Aorta (tissue), 5 donors: ENCODE results near the gene TMEM131L. TPM values are rescaled to one million over a fixed set of nuclear protein-coding genes. Genes with fewer than 3 reads are reported as not detected.
"Not testable (repeated sequence)": the region's sequence is repeated elsewhere in the genome, so short reads cannot be mapped to it uniquely, and the experiment has no call there.

ENCODE experiments used
- ATAC-seq: fragments of 200-7000 bp; cut with Tn5 transposase; one replicate; pipeline ENCODE4 v1.9.1; 2022; ENCODE audit warnings: moderate library complexity; ENCODE audit not compliant: low FRiP score
- DNase-seq, 2 donors: peaks; one replicate each; pipeline ENCODE4 v3.0.0-alpha.2; 2020
- H3K27ac ChIP-seq, 2 donors: one replicate each; pipeline ENCODE4 v1.5.1; 2013; ENCODE audit warnings: low read length in 2 of 2, mild to moderate bottlenecking in 2 of 2, moderate library complexity in 2 of 2, control low read depth in 1 of 2, inconsistent platforms in 1 of 2, low read depth in 1 of 2
- H3K27me3 ChIP-seq, 2 donors: one replicate each; pipeline ENCODE4 v1.6.1; 2013; ENCODE audit warnings: control low read depth in 1 of 2, low read length in 1 of 2, mild to moderate bottlenecking in 1 of 2, moderate library complexity in 1 of 2; ENCODE audit not compliant: insufficient read depth in 2 of 2, control insufficient read depth in 1 of 2
- H3K36me3 ChIP-seq, 2 donors: one replicate each; pipeline ENCODE4 v1.6.1; 2013; ENCODE audit warnings: control low read depth in 1 of 2, low read length in 1 of 2, mild to moderate bottlenecking in 1 of 2; ENCODE audit not compliant: insufficient read depth in 2 of 2, control insufficient read depth in 1 of 2
- H3K4me1 ChIP-seq, 2 donors: one replicate each; pipeline ENCODE4 v1.6.1; 2013; ENCODE audit warnings: low read length in 2 of 2, control low read depth in 1 of 2, mild to moderate bottlenecking in 1 of 2, moderate library complexity in 1 of 2; ENCODE audit not compliant: insufficient read depth in 2 of 2, control insufficient read depth in 1 of 2
- H3K4me3 ChIP-seq, 2 donors: one replicate each; pipeline ENCODE4 v1.5.1; 2013; ENCODE audit warnings: low read length in 2 of 2, control low read depth in 1 of 2, mild to moderate bottlenecking in 1 of 2
- H3K9me3 ChIP-seq: one replicate; pipeline ENCODE4 v1.6.1; 2013; ENCODE audit warnings: mild to moderate bottlenecking, low read length; ENCODE audit not compliant: control insufficient read depth
- WGBS, 2 donors: extraction: QIAGEN DNeasy Blood & Tissue Kit; methylation state at CpG; one replicate each; pipeline ENCODE4 v1.1.7; 2013; 5-methylcytosine and 5-hydroxymethylcytosine counted together
- intact Hi-C, 2 donors: fragments of 100-400 bp; cut with DNase I; formaldehyde crosslinking; loops; one replicate each; pipeline versions ENCODE4 v1.14.2 to v1.15.0; 2022
- long read RNA-seq, 2 donors: library from polyadenylated mRNA; unstranded; transcript quantifications; one replicate each; pipeline ENCODE4 v2.0.0, GENCODE V29; 2020 to 2021
- polyA plus RNA-seq, 2 donors: library from polyadenylated mRNA; stranded (reverse); fragments of 200-250 nt; gene quantifications; one replicate each; pipeline ENCODE4 v1.2.3, GENCODE V29; 2013
- total RNA-seq, 2 donors: library from RNA; stranded (reverse); fragmentation: NEBNext Ultra II Directional; extraction: Animal tissue kit (Norgen Biotek cat#: 25700); gene quantifications; one replicate each; pipeline ENCODE4 v1.2.1, GENCODE V29; 2021
- donor health status: healthy with polysubstance abuse.
- donor health status: Bipolar disorder and iron deficiency.
- donor health status: DM: no; HTN: no; CAD: no.
- donor health status: DM: no; HTN: no; CAD: no.
- donor health status: DM: yes; HTN: yes; CAD: no.

TMEM131L gene
- 10 to 100 TPM; 20.1 to 22.5 TPM for total RNA-seq
- polyA plus RNA-seq = 10 to 100 TPM in 1 of 2 donors, 1 to 10 TPM in 1; 2.0 to 14.8 TPM
- long read RNA-seq, donor 1, partial matches to known transcripts = 15 of 26 reads
- long read RNA-seq, donor 1, other reads (novel, unspliced or antisense) = 11 of 26 reads
- long read RNA-seq, donor 2, full-length matches to known transcripts = 1 of 22 reads
- long read RNA-seq, donor 2, partial matches to known transcripts = 3 of 22 reads
- long read RNA-seq, donor 2, other reads (novel, unspliced or antisense) = 18 of 22 reads

DNA sequence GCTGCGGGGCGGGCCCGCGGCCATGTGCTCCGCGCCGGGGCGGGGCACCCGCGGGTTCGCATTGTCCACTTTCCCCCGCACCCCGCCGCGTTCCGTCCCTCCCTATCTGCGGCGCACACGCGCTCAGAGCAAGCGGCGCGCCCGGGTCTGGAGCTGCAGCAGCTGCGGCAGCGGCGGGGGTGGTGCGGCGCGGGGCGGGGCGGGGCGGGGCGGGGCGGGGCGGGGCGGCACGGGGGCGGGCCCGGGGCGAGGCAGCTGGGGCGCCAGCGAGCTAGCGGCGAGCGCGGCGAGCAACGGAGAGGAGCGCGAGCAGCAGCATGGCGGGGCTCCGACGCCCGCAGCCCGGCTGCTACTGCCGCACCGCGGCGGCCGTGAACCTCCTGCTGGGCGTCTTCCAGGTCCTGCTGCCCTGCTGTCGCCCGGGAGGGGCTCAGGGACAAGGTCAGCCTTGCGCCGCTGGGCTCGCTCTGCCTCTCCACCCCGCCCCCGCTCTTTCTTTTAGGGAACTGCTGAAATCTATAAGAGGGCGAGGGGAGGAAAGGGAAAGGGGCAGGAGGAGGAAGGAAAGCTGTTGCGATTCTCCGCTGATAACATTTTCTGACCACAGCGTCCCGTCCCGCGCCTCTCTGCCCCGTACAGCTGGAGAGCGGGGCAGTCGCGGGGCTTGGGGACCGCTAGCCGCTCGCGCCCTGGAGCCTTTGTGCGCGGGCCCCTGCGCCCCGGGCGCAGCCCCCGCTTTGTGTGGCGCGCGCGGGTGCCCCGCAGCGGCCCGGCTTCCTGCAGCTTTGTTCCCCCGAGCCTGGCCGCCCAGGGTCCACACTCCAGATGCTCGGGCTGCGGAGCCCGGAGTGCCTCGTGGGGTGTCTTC, at the start of gene TMEM131L:
TMEM131L (plus strand) TSS at position 280 of the 868 bp plus-strand sequence; CDS start at position 318, 38 bp downstream.
- H3K4me1 ChIP-seq = no peaks in the 10 kb centered on the region
- peak within 1 kb of the TSS; percentile 78 to 86 for H3K4me3 ChIP-seq
- no peaks in the 10 kb centered on the region for H3K36me3 ChIP-seq
- DNase-seq = peak; percentile 74 to 89
- peak within 1 kb of the TSS in 1 of 2 donors; percentile 55 for H3K27ac ChIP-seq
- ATAC-seq = peak; percentile 91
- intact Hi-C loops = loop anchor here (2.0 to 10.0 kb wide), 6 partner anchors 86 to 124 kb away; partner anchors contain the start of gene MND1 (in 2 of the 2)
- H3K9me3 ChIP-seq = no peaks in the 10 kb centered on the region
- no peaks in the 10 kb centered on the region for H3K27me3 ChIP-seq
- 0% methylated on average over 60 to 103 of the region's 103 CpGs for WGBS, 2 donors

- H3K9me3 ChIP-seq, DNase-seq: not testable (repeated sequence)
- WGBS, 2 donors = 88 to 90% methylated on average over 8 of the region's 8 CpGs
Measured at GRCh38 chr4:153416456-153416855, 49.7 kb upstream of the TMEM131L start.

GRCh38 chr4:153418121-153418520, 48.0 kb upstream of the TMEM131L start:
- no peak overlapping the region for H3K27ac ChIP-seq
- H3K36me3 ChIP-seq = no peaks in the 10 kb centered on the region
- no peaks in the 10 kb centered on the region for H3K27me3 ChIP-seq
- DNase-seq = no peak
- intact Hi-C loops = no loop called here
- no peak for ATAC-seq
- no peaks in the 10 kb centered on the region for H3K9me3 ChIP-seq
- H3K4me1 ChIP-seq = no peaks in the 10 kb centered on the region
- 94 to 95% methylated on average over 7 of the region's 7 CpGs for WGBS, 2 donors
- H3K4me3 ChIP-seq = no peak overlapping the region

More at GRCh38 chr4:153416456-153416855, 49.7 kb upstream of the TMEM131L start:
- H3K4me1 ChIP-seq, intact Hi-C loops, ATAC-seq, H3K27me3 ChIP-seq, H3K36me3 ChIP-seq, H3K27ac ChIP-seq, H3K4me3 ChIP-seq: not testable (repeated sequence)

- intact Hi-C loops = no loop called here
- no peak for DNase-seq
- no peak for ATAC-seq
- WGBS, 2 donors = 55 to 58% methylated on average over 3 of the region's 3 CpGs
- Histone ChIP-seq H3K9me3 (no peaks in the 10 kb centered on the region), H3K4me3 (no peak overlapping the region), H3K4me1 (no peaks in the 10 kb centered on the region), H3K27me3 (no peaks in the 10 kb centered on the region), H3K27ac (no peak overlapping the region), H3K36me3 (no peaks in the 10 kb centered on the region)
Measured at GRCh38 chr4:153418558-153418957, 47.6 kb upstream of the TMEM131L start.

- DNase-seq (no peak), ATAC-seq (no peak)
- H3K27me3 ChIP-seq = no peaks in the 10 kb centered on the region
- H3K36me3 ChIP-seq = no peaks in the 10 kb centered on the region
- H3K9me3 ChIP-seq = no peaks in the 10 kb centered on the region
- 73 to 80% methylated on average over 5 of the region's 5 CpGs for WGBS, 2 donors
- H3K4me3 ChIP-seq = no peak overlapping the region
- H3K27ac ChIP-seq = no peak overlapping the region
- no peaks in the 10 kb centered on the region for H3K4me1 ChIP-seq
- intact Hi-C loops = no loop called here
Measured at GRCh38 chr4:153419029-153419428, 47.1 kb upstream of the TMEM131L start.

DNA sequence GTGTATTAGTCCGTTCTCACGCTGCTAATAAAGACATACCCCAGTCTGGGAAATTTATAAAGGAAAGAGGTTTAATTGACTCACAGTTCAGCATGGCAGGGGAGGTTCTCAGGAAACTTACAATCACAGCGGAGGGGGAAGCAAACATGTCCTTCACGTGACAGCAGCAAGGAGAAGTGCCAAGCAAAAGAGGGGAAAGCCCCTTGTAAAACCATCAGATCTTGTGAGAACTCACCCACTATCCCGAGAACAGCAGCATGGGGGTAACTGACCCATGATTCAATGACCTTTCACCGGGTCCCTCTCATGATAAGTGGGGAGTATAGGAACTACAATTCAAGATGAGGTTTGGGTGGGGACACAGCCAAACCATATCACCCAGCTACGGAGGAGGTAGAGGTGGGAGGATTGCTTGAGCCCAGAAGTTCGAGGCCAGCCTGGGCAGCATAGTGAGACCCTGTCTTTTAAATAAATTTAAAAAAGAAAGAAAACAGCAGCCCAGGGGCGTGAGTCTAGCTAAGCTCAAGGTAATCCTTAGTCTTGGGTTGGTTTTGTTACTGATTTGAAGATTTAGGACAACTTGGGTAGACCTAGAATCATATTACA, 46.4 kb upstream of the TMEM131L start:
- no peaks in the 10 kb centered on the region for H3K27me3 ChIP-seq
- ATAC-seq = no peak

GRCh38 chr4:153420361-153420760, 45.8 kb upstream of the TMEM131L start:
- no peak for DNase-seq
- Histone ChIP-seq H3K4me3 (no peak overlapping the region), H3K27ac (no peak overlapping the region), H3K27me3 (no peaks in the 10 kb centered on the region), H3K36me3 (no peaks in the 10 kb centered on the region), H3K9me3 (no peaks in the 10 kb centered on the region), H3K4me1 (no peaks in the 10 kb centered on the region)
- no peak for ATAC-seq
- WGBS, 2 donors = 93 to 95% methylated on average over 2 of the region's 2 CpGs
- intact Hi-C loops = no loop called here

More for the DNA sequence above, 46.4 kb upstream of the TMEM131L start:
- no peak overlapping the region for H3K4me3 ChIP-seq
- H3K36me3 ChIP-seq = no peaks in the 10 kb centered on the region
- DNase-seq = no peak
- H3K9me3 ChIP-seq = no peaks in the 10 kb centered on the region
- H3K27ac ChIP-seq = no peak overlapping the region
- intact Hi-C loops = no loop called here
- 83 to 87% methylated on average over 9 of the region's 9 CpGs for WGBS, 2 donors
- no peaks in the 10 kb centered on the region for H3K4me1 ChIP-seq

GRCh38 chr4:153421941-153422340, 44.2 kb upstream of the TMEM131L start:
- intact Hi-C loops = no loop called here
- Histone ChIP-seq H3K9me3 (no peaks in the 10 kb centered on the region), H3K27me3 (no peaks in the 10 kb centered on the region), H3K27ac (no peak overlapping the region), H3K4me1 (no peaks in the 10 kb centered on the region), H3K36me3 (no peaks in the 10 kb centered on the region), H3K4me3 (no peak overlapping the region)
- DNase-seq (no peak), ATAC-seq (no peak)
- WGBS, 2 donors = 85 to 92% methylated on average over 3 of the region's 3 CpGs
